Measurements from ENCODE around the gene HTR1D. TPM values are rescaled to one million over a fixed set of nuclear protein-coding genes. Genes with fewer than 3 reads are reported as not detected.

HTR1D gene
- total and polyA plus RNA-seq, 2 donors (not counting 3 experiments of a cell fraction or from before 2014, with no cell fraction given), result 1.5 to 1.9 TPM

- Histone ChIP-seq H3K4me1 (ENCODE audit: control insufficient read depth, extremely low read depth, insufficient read depth, low read length) (peaks cover 17% of the 10 kb centered on the region), H3K4me3 (replicated peaks in 1 of 3; ENCODE audit: insufficient read depth in 1 of 3, low read depth in 1 of 3, low read length in 3 of 3) (no peak overlapping the region), H2AFZ (ENCODE audit: low read depth, low read length) (no peak overlapping the region), H3K27ac (ENCODE audit: insufficient read depth, low read depth, low read length) (no peak overlapping the region), H3K9me3 (replicated peaks; ENCODE audit: control insufficient read depth, insufficient read depth, low read length) (no peaks in the 10 kb centered on the region), H3K4me2 (ENCODE audit: insufficient read depth, low read length) (no peak overlapping the region), H3K27me3 (ENCODE audit: control insufficient read depth in 2 of 2, insufficient read depth in 2 of 2, low read length in 2 of 2) (peaks cover 0 to 6% of the 10 kb centered on the region in 2 experiments), H3K9ac (replicated peaks; ENCODE audit: extremely low read depth, insufficient read depth, low read length) (no peak overlapping the region), H3K36me3 (ENCODE audit: control insufficient read depth in 2 of 2, extremely low read depth in 1 of 2, insufficient read depth in 2 of 2, low read length in 2 of 2) (no peaks in the 10 kb centered on the region), H3K79me2 (ENCODE audit: control insufficient read depth, insufficient read depth, low read length) (no peaks in the 10 kb centered on the region), H4K20me1 (replicated peaks; ENCODE audit: control insufficient read depth, extremely low read depth, insufficient read depth, low read length) (no peaks in the 10 kb centered on the region), H3K9me1 (replicated peaks; ENCODE audit: control insufficient read depth, extremely low read depth, insufficient read depth, low read length) (no peaks in the 10 kb centered on the region)
- POLR2A ChIA-PET, result no interaction called here
- no peak for DNase-seq (ENCODE audit: low read depth, low spot score)
- TF ChIP-seq POLR2A (IDR thresholded peaks at IDR 0.05; ENCODE audit: low read depth, low read length), result no peak
- no peak for TF ChIP-seq CTCF (IDR thresholded peaks at IDR 0.05; ENCODE audit: extremely low read depth in 1 of 2, insufficient read depth in 1 of 2, low read depth in 1 of 2, low read length in 2 of 2)
- no peak for TF ChIP-seq MYC (IDR thresholded peaks at IDR 0.05; ENCODE audit: low read depth, low read length)
- TF ChIP-seq POLR2AphosphoS5 (IDR thresholded peaks at IDR 0.05; ENCODE audit: insufficient read depth, low read depth, low read length), result no peak
- no peak for TF ChIP-seq EZH2 (IDR thresholded peaks at IDR 0.05; ENCODE audit: borderline replicate concordance, low read depth, low read length, severe bottlenecking)
- no peak for TF ChIP-seq FOS (IDR thresholded peaks at IDR 0.05; ENCODE audit: borderline replicate concordance, insufficient read depth, low read length)
- no peak for TF ChIP-seq JUN (IDR thresholded peaks at IDR 0.05; ENCODE audit: borderline replicate concordance, insufficient read depth, insufficient read length, low read depth)
- TF ChIP-seq GATA2 (IDR thresholded peaks at IDR 0.05; ENCODE audit: insufficient read depth, insufficient read length, low read depth, low read length), result no peak
- no peak for TF ChIP-seq MAX (IDR thresholded peaks at IDR 0.05; ENCODE audit: insufficient read depth, insufficient read length)
- no peak for FAIRE-seq
- CTCF ChIA-PET, result interaction anchor here (2.0 kb wide), 1 partner anchor 37 kb away, joined by 10 read pairs; no protein-coding TSS in a partner anchor
- dilution Hi-C loops (cut with MboI; ENCODE audit: extremely low pct_ligation_motif_present, low sequenced_read_pairs), result no loop called here
- BruUV-seq (replicated peaks), result no TSS peak
- intact Hi-C loops (cut with micrococcal nuclease), result no loop called here
Measured at GRCh38 chr1:23222331-23222730, 5.0 kb upstream of the HTR1D start.

Measured in endothelial cell of umbilical vein (primary cell).